GM12878 (cell line): ENCODE measurements around the gene ACTL6A. TPM values are rescaled to one million over a fixed set of nuclear protein-coding genes. Genes with fewer than 3 reads are reported as not detected.

Source experiments
- EED ChIP-seq: sonication (generic); IDR thresholded peaks from 2 replicates; pipeline ENCODE4 v1.6.1; 2016; ENCODE audit warnings: antibody characterized with exemption, low read depth
- ETV6 ChIP-seq, 2 experiments: fragments of 450-650 bp in 1 of 2; IDR thresholded peaks in 1 of 2; conservative IDR thresholded peaks in 1 of 2; 2 replicates each; pipeline ENCODE4 v1.6.1; 2014; ENCODE audit warnings: antibody characterized with exemption in 1 of 2, borderline replicate concordance in 1 of 2, low read depth in 1 of 2, mild to moderate bottlenecking in 1 of 2, moderate library complexity in 1 of 2
- EZH2 ChIP-seq: IDR thresholded peaks from 2 replicates; pipeline ENCODE4 v1.6.1; 2012; ENCODE audit warnings: low read depth, mild to moderate bottlenecking, control low read depth, inconsistent platforms, low read length, borderline replicate concordance; ENCODE audit not compliant: control insufficient read depth
- JUNB ChIP-seq: IDR thresholded peaks from 2 replicates; pipeline ENCODE4 v1.6.1; 2016; ENCODE audit warnings: antibody characterized with exemption, mild to moderate bottlenecking
- NFIC ChIP-seq: IDR thresholded peaks from 2 replicates; pipeline ENCODE4 v1.6.1; 2012; ENCODE audit warnings: low read depth, mild to moderate bottlenecking, inconsistent platforms, low read length, moderate library complexity
- PML ChIP-seq: IDR thresholded peaks from 2 replicates; pipeline ENCODE4 v1.6.1; 2012; ENCODE audit warnings: low read length, inconsistent platforms
- RAD21 ChIP-seq: IDR thresholded peaks from 2 replicates; pipeline ENCODE4 v1.6.1; 2011; ENCODE audit warnings: mild to moderate bottlenecking, low read depth, low read length, moderate library complexity; ENCODE audit not compliant: insufficient read depth
- RBBP5 ChIP-seq: fragments of 200-600 bp; sonication (generic); conservative IDR thresholded peaks from 2 replicates; pipeline ENCODE4 v1.6.1; 2016
- STAT1 ChIP-seq: fragments of 450-650 bp; conservative IDR thresholded peaks from 2 replicates; pipeline ENCODE4 v1.6.1; 2014; ENCODE audit warnings: antibody characterized with exemption, mild to moderate bottlenecking
- TCF3 ChIP-seq: IDR thresholded peaks from 2 replicates; pipeline ENCODE4 v1.6.1; 2012; ENCODE audit warnings: low read depth, mild to moderate bottlenecking, low read length, borderline replicate concordance; ENCODE audit not compliant: insufficient read depth
- USF2 ChIP-seq: IDR thresholded peaks from 2 replicates; pipeline ENCODE4 v1.6.1; 2011; ENCODE audit warnings: low read depth, low read length, improper control_type of control experiment, borderline replicate concordance
- ZNF687 ChIP-seq: fragments of 450-650 bp; IDR thresholded peaks from 2 replicates; pipeline ENCODE4 v1.6.1; 2017; ENCODE audit warnings: mild to moderate bottlenecking, moderate library complexity
- polyA plus RNA-seq, 11 experiments: library from polyadenylated mRNA; depleted of rRNA in 4 of 11; unstranded in 6 of 11; stranded (reverse) in 5 of 11; fragments of >200 nt; fragmentation: Nextera tagmentation in 4 of 11; fragmentation: Illumina TruSeq in 1 of 11; extraction: Ambion mirVana in 4 of 11; extraction: Trizol in 1 of 11; gene quantifications; 1 replicate in 1 of 11; 2 replicates in 10 of 11; pipeline versions ENCODE4 v1.2.1 to v1.2.3, GENCODE V29; 2011 to 2016; ENCODE audit warnings: inconsistent platforms in 2 of 11, missing spikeins in 2 of 11, low read depth in 1 of 11
- total RNA-seq, 4 experiments: library from RNA; depleted of rRNA in 3 of 4; stranded (reverse); fragments of >200 nt in 3 of 4; fragmentation: Illumina TruSeq in 1 of 4; extraction: Trizol in 1 of 4; gene quantifications; 2 replicates each; pipeline versions ENCODE4 v1.2.1 to v1.2.3, GENCODE V29; 2013 to 2021

Gene ACTL6A
- total and polyA plus RNA-seq, 10 of the 15 experiments (the other 5 are each of a cell fraction or from before 2014, with no cell fraction given) = 70.2 to 197 (median 105) TPM

- TF ChIP-seq ZNF687 (no peak), RBBP5 (no peak), JUNB (no peak), NFIC (no peak), EZH2 (no peak), ETV6 (conservative IDR thresholded peaks at IDR 0.05 in 1 of 2, IDR thresholded peaks at IDR 0.05 in 1 of 2; ENCODE audit: borderline replicate concordance in 1 of 2, low read depth in 1 of 2) (no peak), USF2 (no peak), TCF3 (no peak), RAD21 (peak; percentile 97), PML (no peak), EED (no peak), STAT1 (no peak)
- TF ChIP-seq, all 136 proteins: peak for 4
Observed at GRCh38 chr3:179558742-179559364, 3.9 kb upstream of the ACTL6A start (continued).
